ENCODE measurements around the gene FADS3. TPM values are rescaled to one million over a fixed set of nuclear protein-coding genes. Genes with fewer than 3 reads are reported as not detected.

FADS3 gene, protein sequence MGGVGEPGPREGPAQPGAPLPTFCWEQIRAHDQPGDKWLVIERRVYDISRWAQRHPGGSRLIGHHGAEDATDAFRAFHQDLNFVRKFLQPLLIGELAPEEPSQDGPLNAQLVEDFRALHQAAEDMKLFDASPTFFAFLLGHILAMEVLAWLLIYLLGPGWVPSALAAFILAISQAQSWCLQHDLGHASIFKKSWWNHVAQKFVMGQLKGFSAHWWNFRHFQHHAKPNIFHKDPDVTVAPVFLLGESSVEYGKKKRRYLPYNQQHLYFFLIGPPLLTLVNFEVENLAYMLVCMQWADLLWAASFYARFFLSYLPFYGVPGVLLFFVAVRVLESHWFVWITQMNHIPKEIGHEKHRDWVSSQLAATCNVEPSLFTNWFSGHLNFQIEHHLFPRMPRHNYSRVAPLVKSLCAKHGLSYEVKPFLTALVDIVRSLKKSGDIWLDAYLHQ
- 11.7 and 18.5 TPM in 2 replicates for polyA plus RNA-seq (2014; cell fraction: cytosol; rRNA removed)
- polyA plus RNA-seq (2014; cell fraction: nucleus; rRNA removed) = 74.0 and 80.6 TPM in 2 replicates

DNA sequence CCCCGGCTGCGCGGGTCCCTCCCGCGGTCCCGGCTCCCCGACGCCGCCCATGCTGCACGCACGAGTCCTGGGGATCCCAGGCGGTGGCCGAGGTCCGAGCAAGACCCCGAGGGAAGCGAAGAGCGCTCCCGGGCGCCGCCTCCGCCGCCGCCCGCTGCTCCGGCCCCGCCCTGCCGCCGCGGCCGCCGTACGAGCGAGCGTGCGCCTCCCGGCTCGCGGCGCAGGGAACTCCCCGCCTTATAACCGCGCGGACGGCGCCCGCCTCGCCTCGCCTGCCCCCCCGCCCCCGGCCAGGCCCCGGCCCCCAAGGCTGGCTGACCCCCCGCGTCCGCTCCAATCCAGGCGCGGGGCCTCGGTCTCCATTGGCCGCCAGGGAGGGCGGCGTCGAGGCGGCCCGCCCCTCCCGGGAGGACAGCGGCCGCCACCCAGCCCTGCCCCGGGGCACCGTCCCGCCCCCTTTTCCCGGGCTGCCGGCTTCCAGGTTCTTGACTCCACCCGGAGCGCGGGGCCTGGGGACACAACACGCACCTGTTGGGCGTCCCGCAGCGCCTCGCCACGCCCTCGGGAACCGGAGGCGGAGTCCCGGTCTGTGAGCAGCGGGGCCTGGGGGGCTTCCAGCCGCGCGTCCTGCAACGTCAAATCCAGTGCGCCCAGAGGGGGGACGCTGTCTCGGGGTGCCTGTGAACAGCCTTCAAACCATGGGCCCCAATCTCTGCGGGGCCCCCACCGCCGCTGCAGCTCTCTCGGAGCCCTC lies at the start of gene FADS3:
Gene FADS3 (minus strand): TSS at position 215 of the 754 bp plus-strand sequence. CDS start 164 bp downstream, at position 51.
- DNase-seq (ENCODE audit: low spot score) = peak; percentile 81

- no peak for DNase-seq (ENCODE audit: low spot score)
Measured at GRCh38 chr11:61940466-61940865, 49.1 kb upstream of the FADS3 start.

- no peak for DNase-seq (ENCODE audit: low spot score)
Measured at GRCh38 chr11:61935861-61936260, 44.5 kb upstream of the FADS3 start.

- DNase-seq (ENCODE audit: low spot score) = no peak
Measured at GRCh38 chr11:61930933-61931332, 39.6 kb upstream of the FADS3 start.

- DNase-seq (ENCODE audit: low spot score) = no peak
Measured at GRCh38 chr11:61928606-61929005, 37.3 kb upstream of the FADS3 start.

DNA sequence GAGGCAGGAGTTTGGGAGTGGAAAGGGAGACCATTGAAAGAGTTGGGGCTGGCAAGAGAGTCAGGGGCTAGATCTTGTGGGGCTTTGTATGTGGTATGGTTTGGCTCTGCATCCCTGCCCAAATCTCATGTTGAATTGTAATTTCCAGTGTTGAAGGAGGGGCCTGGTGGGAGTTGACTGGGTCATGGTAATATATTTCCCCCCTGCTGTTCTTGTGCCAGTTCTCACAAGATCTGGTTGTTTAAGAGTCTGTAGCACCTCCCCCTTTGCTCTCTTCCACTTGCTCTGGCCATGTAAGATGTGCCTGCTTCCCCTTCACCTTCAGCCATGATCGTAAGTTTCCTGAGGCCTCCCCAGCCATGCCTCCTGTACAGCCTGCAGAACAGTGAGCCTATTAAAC lies 36.2 kb upstream of the FADS3 start:
- no peak for DNase-seq (ENCODE audit: low spot score)

GRCh38 chr11:61926235-61926634 lies 34.9 kb upstream of the FADS3 start:
- no peak for DNase-seq (ENCODE audit: low spot score)

DNA sequence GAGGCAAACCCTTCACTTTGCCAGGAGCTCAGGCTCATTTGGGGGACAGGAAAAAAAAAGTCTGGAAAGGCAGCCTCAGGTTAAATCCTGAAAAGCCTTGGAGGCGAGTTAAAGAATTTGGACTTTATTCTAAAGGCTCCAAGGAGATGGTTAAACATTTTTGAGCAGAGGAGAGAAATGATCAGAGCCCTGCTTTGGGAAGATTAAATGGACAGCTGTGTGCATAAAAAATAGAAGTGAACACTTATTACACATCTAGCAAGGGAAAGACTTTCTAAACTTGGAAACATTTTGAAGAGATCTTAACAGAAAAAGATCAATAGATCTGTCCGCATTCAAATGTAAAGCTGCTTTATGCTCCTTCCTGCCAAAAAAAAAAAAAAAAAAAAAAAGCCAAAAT lies 34.4 kb upstream of the FADS3 start:
- DNase-seq (ENCODE audit: low spot score) = no peak

DNA sequence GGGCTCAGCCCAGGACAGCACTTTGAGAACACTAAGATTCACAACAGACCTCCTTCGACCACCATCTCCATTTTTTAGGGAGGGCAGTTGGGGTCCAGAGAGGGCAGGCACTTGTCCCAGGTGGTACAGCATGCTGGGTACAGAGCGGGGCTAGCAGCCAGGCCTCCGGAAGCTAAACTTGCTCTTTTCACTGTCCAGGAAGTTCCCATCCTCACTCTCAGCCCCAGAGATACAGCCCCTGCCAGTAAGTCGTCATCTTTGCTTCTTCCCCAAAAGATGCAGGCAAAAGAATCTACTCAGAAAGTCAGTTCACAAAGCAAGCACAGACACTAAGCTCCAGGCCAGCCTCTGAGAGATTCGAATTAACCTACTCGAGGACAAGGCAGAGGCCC lies 32.7 kb upstream of the FADS3 start:
- no peak for DNase-seq (ENCODE audit: low spot score)

DNA sequence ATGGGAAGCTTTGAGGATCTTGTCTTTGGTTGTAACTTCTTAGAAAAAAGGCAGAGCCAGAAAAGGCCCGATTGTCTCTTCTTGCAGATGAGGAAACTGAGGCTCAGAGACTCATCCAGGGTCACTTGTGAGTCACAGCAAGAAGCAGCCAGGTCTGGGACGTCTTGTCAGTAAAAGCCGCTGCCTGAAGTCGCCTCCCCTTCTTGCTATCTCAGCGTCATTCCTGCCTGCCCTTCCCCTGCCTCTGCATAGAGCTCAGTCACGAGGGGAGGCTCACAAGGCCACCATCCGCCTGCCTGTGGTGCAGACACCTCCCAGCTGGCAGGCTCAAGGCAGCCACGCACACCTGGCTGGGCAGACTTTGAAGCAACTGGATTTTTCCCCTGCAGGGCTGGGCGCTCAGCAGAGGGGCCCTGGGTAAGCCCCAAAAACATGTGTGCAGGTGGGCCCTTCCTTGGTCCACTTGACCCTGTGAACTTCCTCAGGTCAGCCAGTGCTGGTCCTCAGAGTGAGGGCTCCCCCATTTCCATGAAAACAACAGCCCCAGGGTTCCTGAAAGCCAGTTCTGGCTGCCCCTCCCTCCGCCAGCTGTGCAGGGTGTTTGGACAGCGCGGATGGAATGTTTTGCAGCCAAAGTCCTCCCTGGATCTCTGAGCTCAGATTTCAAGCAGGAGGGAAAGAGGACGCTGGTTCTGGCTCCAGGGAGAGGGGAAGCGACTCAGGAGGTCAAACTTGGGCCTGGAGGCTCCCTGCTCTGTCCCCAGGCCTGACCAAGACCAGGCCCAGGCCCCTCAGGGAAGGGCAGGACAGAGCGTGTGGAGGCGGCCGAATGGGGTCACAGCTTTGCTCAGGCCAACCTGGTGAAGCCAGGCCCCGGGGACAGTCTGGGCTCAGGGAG lies 32.1 kb upstream of the FADS3 start:
- DNase-seq (ENCODE audit: low spot score) = peak; percentile 46

GRCh38 chr11:61922539-61922938 lies 31.2 kb upstream of the FADS3 start:
- DNase-seq (ENCODE audit: low spot score) = peak; percentile 62

DNA sequence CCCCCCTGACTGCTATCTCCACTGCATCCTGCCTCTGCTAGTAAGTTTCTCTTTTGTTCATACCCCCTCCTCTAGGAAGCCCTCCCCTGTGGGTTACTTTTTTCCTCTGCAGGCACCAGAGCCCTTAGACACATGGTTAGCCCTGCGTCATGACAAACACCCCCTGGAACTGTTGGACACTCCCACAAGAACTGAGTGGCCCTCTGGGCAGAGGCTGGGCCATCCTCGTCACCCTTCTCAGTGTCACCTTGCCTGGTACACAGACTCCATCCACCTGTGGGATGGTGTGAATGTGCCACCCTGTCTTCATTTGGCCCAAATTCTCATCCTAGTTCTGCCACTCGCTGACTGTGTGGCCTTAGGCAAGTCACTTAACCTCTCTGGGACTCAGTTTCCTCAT lies 30.1 kb upstream of the FADS3 start:
- DNase-seq (ENCODE audit: low spot score) = no peak

GRCh38 chr11:61919705-61920631 lies 28.6 kb upstream of the FADS3 start:
- no peak for DNase-seq (ENCODE audit: low spot score)

DNA sequence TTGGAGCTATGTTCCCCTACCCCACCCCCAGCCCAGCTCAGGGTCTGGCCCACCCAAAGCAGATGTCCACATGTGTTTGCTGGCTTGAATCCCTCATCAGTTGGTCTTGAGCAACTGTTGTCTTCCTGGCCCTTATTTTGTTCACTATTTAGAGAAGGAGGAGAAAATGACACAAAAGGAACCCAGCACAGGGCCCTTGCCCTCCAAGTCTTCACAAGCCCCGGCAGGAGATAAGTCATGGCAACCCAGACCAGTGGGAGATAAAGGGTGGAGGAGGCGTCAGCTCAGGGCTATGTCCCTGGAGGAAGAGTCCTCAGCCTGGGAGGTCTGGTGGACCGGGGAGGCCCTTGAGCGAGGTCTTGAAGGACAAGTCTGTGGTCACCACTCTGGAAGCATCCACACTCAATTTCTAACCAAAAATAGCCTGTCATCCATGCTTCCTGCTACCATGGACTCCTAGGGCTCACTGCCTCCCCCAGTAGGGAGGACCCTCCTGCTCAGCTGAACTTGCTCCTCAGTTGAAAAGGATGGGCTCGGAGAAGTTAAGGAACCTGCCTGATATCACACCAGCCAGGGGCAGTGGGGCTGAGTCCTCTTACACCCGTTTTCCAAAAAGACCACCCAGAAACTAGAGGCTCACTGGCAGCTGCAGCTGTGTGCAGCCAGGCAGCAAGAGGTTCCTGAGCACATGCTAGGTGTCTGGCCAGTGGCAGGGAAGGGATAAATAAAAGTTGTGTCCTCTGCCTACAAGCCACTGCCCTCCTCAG lies 27.8 kb upstream of the FADS3 start:
- no peak for DNase-seq (ENCODE audit: low spot score)

- no peak for DNase-seq (ENCODE audit: low spot score)
Measured at GRCh38 chr11:61918251-61918937, 27.0 kb upstream of the FADS3 start.

DNA sequence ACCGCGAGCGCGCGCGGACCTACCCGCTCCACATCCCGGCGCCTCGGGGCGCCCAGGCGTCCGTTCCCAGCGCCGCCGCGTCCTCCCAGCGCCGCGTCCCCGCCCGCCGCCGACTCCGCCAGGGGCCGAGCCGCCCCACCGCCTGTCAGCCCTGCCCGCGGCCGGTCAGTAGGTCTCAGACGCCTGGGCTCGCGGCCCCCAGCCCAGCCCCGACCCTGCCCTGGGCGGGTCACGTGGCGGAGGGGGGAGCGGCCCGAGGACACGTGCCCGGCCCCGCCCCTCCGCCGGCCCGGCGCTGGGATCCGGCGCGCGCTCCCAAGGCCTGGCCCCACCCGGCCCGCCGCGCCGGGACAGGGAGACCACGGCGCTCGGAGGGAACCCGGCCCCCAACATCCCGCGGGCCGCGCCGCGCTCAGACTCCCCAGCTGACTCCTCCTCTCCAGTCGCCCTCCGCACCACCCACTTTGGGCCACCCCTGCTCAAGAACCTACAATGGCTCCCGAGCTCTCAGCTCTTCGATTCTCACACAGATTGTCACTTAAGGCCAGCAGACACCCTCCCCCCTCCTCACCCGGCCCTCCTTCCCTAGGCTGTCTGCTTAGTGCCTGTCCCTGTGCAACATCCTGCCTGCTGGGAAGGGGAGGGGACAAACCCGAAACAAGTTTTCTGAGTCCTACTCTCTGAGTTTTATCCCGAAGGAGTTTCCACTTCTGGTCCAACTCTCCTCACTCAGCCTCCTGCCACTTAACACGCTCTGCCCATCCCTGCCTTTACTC lies 26.2 kb upstream of the FADS3 start, which contains the start of gene RAB3IL1:
Gene RAB3IL1 (minus strand): TSS at position 233 of the 776 bp plus-strand sequence. CDS start 199 bp downstream, at position 34.
- no peak for DNase-seq (ENCODE audit: low spot score)

DNA sequence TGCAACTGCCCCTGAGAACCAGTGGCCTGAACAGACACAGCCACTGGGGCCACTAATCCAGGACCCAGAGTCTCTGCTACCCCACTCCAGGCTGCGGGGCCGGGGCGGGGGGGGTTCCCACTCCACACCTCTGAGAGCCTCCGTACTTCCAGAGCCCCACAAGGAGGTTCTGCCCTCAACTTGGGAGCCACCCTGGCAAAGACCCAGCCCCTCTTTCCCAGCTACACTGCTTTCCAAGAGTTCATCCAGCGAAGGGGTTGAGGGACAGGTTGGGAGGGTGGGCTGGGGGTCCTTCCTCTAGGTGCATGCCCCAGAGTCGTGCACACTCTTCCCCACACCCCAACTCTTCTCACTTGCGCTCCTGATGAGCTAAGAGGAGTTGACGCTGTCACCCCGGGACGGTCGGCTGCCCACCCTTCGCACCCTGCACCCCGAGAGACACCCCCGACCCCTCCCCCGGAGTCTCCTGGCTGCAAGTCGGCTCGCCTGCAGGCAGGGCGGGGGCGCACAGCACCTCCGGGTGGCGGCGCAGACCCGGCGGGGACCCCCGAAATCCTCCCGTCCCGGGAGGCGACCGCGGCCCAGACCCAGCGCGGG lies 25.5 kb upstream of the FADS3 start:
- DNase-seq (ENCODE audit: low spot score) = no peak
